Measurements from ENCODE around the gene SSH3.
A peak's percentile ranks its signal among the peaks of the same experiment; 100 is the strongest.

DNA sequence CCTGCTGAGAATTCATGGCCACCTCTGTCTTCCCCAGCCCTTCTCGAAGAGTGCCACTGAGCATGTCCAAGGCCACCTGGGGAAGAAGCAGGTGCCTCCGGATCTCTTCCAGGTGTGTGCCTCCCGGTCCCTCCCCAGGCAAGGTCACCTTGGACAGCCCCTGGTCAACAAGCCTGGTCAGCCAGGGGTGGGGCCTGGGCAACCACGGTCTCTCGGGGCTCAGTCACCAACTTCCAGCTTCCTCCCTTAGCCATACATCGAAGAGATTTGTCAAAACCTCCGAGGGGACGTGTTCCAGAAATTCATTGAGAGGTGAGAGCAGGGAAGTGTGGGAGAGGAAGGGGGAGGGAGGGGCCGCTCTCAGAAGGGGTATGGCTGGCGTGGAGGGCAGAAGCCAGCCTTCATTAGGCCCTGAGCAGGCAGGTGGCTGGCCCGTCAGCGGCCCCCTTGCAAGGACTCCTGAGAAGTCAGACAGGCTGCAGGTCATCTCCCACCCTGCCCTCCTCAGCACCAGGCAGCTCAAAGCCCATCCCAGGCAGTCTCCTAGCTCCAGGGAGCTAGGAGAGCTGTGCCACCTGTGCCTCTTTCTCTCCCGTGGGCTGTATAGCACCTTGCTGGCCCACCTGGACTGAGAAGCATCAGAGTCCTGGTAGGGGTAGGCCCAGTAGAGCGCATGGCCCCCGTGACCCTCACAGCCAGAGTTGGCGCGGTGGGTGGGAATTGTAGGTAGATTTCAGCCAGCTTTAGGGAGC lies 23.6 kb upstream of the SSH3 start:
- TF ChIP-seq, protein P1, sequence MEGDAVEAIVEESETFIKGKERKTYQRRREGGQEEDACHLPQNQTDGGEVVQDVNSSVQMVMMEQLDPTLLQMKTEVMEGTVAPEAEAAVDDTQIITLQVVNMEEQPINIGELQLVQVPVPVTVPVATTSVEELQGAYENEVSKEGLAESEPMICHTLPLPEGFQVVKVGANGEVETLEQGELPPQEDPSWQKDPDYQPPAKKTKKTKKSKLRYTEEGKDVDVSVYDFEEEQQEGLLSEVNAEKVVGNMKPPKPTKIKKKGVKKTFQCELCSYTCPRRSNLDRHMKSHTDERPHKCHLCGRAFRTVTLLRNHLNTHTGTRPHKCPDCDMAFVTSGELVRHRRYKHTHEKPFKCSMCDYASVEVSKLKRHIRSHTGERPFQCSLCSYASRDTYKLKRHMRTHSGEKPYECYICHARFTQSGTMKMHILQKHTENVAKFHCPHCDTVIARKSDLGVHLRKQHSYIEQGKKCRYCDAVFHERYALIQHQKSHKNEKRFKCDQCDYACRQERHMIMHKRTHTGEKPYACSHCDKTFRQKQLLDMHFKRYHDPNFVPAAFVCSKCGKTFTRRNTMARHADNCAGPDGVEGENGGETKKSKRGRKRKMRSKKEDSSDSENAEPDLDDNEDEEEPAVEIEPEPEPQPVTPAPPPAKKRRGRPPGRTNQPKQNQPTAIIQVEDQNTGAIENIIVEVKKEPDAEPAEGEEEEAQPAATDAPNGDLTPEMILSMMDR (IDR thresholded peaks at IDR 0.05; ENCODE audit: low read depth, low read length) = no peak
- TF ChIP-seq MYC (IDR thresholded peaks at IDR 0.05; ENCODE audit: low read depth, low read length) (no peak), POLR2A (IDR thresholded peaks at IDR 0.05; ENCODE audit: extremely low read depth, insufficient read length) (peak; percentile 23)
- TF ChIP-seq, protein P2, sequence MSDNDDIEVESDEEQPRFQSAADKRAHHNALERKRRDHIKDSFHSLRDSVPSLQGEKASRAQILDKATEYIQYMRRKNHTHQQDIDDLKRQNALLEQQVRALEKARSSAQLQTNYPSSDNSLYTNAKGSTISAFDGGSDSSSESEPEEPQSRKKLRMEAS (IDR thresholded peaks at IDR 0.05; ENCODE audit: low read depth, low read length) = no peak

Data from NB4 (cell line).